Thyroid gland (tissue), 4 donors: ENCODE measurements around the gene PLPPR1.

Experiments
- CTCF ChIP-seq, 6 experiments: fragments of 200-600 bp in 3 of 6; fragments of 450-650 bp in 3 of 6; sonication (generic) in 3 of 6; IDR thresholded peaks; one replicate each; pipeline ENCODE4 v1.5.1; 2016 to 2019; ENCODE audit warnings: antibody characterized with exemption in 6 of 6, mild to moderate bottlenecking in 2 of 6, inconsistent platforms in 1 of 6, moderate library complexity in 1 of 6
- POLR2A ChIP-seq, 2 donors: fragments of 450-650 bp; IDR thresholded peaks; one replicate each; pipeline ENCODE4 v1.6.1; 2017; ENCODE audit warnings: antibody characterized with exemption in 2 of 2, mild to moderate bottlenecking in 2 of 2, moderate library complexity in 1 of 2

- no peak for TF ChIP-seq CTCF (IDR thresholded peaks at IDR 0.05)
- TF ChIP-seq POLR2A (IDR thresholded peaks at IDR 0.05) = no peak
Observed at GRCh38 chr9:101326035-101326434, 297.5 kb downstream of the PLPPR1 start.
